NCI-H2081 (cell line): ENCODE results near the gene ZNF532.
A peak's percentile ranks its signal among the peaks of the same experiment; 100 is the strongest.

Experiments used
- DNase-seq, 2 experiments: peaks; one replicate each; lab custom pipeline; 2025; lab: John Stamatoyannopoulos, UW

Gene ZNF532

DNA sequence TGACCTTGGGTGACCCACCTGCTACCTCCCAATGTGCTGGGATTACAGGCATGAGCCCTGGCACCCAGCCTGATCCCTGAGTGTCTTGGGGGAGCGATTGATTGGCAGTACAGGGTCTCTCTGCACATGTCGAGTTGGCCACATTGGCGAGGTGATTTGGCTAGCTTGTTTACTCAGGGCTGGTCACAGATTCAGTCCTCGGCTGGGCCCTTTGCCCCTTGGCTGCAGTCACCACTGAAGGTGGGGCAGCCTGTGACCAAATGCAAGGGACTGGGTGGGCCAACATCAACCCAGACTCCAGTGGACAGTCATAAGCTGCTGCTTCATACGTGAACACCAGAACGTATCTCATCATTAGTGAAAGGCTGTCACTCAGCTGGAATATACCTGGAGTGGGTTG is 114.9 kb downstream of the ZNF532 start:
- no peak for DNase-seq

DNA sequence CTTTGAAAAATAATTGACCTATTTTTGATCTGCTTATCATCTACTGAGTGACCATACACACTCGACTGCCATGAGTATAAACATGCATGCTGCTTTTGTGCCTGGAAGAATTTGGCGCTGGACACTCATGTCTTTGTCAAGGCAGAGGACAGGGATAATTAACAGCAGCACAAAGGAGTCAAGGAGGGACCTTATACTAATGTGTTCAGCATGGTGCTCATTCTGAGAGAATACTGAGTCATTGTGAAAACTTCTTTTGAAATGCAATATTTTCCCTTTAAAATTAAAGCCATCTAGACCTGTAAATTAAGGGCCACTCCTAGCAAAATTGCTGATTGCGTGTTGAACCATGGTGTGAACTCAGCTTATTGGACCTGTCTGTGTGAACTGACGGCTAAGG is 116.3 kb downstream of the ZNF532 start:
- no peak for DNase-seq

DNA sequence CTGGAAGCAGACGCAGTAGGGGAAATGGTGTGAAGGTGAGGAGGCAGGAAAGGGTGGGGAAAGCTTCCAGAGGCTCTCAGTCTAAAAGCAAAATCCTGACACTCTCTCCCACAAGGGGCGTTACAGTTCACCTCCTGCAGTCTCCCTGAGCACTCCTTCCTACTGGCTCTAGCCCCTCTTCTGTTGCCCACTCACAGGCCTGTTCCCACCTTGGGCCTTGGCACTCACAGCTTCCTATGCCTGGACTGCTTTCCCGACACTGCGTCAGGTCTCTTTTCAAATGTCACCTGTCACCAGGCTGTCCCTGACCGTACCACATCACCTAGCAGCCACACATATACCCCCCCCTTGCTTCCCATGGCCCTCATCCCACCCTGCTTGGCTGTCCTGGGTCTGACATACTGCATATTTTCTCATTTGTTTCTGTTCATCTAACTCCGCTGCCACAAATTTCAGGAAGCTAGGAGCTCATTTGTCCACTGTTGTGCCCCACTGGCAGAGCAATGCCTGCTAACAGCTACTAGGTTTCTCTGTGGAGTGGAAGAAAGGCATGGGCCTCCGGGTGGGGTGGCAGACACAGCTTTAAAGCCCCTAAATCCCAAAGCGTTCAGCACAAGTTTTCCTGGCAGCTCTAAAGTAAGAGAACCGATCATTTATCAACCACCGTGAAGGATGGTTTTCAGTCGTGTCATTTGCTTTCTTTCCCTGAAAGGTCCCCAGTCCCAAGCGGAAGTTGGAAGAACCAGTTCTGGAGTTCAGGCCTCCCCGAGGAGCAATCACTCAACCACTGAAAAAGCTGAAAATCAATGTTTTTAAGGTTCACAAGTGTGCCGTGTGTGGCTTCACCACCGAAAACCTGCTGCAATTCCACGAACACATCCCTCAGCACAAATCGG is 118.8 kb downstream of the ZNF532 start:
- DNase-seq = no peak

DNA sequence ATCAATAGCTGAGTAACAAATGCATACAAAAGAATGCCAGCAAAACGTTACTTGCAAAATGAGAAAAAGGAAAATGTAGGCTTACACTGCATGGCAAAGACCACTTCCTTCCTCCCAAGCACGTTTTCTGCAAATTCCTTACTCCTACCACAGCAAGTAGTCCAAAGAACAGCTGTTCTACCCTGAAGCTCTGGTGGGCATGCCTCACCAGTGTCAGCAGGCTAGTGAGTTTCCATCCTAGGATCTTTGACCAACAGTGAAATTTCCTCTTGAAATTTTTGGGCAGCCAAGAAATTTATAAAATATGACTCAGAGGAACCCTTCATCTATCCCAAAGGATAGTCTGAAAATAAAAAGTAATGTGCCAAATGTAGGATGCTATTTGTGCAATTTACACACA is 123.9 kb downstream of the ZNF532 start:
- no peak for DNase-seq

DNA sequence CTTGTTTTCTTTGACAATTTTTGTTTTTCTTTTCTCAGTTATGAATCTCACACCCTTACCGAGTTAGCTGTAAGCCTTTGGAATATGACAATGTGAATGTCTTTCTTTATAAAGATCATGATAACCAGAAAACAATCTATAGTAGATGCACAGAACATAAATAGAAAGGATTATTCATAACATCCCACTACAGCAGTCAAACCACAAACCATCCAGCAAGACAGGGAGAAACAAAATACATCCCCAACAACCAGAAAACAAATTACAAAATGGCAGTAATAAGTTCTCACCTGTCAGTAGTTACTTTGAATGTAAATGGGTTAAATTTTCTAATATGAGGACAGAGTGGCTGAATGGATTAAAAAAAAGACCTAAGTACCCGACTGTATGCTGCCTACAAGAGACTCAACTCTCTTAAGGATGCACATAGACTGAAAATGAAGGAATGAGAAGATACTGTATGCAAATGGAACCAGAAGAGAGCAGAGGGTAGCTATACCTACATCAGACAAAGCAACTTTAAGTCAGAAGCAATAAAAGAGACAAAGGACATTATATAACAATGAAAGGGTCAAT is 124.6 kb downstream of the ZNF532 start:
- no peak for DNase-seq

DNA sequence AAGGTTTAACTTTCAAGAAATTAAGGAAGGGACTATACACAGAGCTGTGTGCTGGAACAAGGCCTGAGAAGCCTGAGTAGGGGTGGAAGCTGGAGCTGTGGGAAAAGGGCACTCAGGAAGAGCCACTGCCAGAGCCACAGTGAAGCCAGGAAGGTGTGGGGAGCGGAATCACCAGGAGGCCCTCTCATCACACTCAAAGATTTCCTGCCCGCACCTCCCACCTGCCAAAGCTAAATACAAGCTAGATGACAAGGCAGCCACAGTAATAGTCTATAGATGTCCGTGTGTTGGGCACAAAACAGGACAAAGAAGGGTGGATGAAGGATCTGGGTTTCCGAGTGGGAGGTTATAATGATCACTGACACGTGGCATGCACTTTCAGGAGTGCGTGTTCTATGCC is 126.0 kb downstream of the ZNF532 start:
- DNase-seq = peak in 1 of 2 experiments; percentile 18

DNA sequence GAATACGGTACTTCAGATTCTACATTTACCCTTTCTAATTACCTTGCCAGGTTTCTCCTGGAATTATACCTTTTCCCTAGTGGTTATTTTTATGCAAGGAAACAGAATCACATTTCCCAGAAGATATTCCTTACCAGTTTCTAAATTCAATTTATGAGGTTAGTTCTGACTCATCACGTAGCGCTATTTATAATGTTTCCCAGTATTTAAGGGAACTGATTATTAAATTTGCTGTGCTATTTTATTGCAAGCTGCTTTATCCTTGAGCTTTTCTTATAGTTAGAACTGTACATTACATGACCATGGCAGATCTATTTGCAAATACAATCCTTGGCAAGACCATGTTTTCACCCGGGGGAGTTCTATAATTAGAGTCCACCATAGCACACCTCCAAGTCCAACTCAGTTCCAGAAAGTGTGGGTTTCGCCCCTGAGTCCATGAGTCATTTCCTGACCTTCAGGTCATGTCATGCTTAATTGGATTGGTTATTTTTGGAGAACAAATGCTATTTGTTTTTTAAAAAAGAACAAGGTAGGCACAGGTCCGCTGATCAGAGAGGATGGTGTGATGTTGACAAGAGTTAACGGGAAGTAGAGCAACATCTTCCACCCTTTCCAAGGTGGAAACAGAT is 126.6 kb downstream of the ZNF532 start:
- DNase-seq = no peak

DNA sequence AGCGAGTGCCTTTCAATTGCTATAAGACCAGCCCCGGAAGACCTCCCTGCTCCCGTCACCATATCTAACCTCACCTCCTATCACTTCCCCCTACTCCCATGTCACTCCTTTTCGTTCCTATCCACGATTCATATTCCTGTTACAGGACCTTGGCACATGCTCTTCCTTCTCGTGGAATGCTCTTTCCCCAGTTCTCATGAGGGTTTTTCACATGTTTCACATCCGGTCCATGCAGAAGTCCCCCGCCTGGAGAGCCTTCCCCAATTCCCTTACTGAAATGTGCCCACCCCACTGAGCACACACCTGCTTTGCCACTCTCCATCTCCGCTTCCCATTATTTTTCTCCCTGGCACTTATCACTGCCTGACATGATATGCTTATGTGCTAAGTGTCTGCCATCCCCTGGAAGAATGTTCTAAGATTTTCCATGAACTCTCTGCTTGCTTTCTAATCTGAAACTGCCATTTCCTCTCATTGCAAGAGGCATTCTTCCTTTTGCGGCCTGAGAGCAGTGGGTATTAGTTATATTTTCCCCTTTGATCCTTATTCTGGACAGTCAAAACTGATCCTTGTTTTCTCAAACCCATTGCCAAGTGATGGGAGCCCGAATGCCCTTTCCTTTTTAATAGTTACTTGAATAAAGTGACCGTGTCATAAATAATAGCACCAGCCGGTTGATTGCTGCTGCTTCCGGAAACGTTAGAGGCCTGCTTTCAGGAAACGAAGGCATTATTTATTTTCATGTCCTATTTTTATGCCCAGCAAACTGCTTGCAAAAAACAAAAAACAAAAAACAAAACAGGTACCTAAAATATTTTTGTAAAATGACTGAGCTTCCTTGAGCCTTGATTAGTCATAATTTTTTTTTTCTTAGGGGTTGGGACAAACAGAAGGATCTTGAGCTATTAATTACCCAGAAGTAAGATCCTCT is 127.9 kb downstream of the ZNF532 start:
- DNase-seq = no peak

DNA sequence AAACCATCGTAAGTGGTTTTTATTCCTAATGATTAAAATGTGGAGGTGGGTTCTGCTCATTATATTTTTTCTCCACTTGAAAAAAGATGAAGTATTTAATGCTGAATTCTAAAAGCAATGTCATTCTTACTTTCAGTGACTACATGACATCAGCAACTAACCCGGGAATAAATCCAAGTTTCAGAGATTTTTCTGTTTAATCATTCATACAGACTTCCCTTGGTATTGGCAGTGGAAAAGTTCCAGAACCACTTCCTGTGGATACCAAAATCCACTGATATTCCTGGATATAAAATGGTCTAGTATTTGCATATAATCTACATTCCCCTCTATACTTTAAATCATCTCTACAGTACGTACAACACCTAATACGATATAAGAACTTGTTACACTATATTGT is 128.6 kb downstream of the ZNF532 start:
- no peak for DNase-seq

DNA sequence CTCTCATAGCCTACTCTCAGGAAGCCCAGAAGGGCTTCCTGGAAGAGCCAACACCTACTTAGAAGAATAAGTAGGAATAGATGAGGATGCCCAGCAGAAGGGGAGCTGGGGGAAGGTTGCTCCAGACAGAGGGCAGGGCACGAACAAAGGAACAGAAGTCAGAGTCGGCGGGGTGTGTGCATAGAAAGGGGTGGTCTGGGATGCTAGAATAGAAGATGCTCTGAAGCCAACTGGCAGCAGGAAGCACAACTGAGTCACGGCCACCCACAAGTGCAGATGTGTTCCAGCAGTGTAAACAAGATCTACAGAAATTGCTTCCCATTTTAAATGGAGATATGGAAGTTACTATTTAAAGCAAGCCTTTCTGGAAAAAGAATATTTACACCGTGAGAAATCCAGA is 131.0 kb downstream of the ZNF532 start:
- DNase-seq = no peak

DNA sequence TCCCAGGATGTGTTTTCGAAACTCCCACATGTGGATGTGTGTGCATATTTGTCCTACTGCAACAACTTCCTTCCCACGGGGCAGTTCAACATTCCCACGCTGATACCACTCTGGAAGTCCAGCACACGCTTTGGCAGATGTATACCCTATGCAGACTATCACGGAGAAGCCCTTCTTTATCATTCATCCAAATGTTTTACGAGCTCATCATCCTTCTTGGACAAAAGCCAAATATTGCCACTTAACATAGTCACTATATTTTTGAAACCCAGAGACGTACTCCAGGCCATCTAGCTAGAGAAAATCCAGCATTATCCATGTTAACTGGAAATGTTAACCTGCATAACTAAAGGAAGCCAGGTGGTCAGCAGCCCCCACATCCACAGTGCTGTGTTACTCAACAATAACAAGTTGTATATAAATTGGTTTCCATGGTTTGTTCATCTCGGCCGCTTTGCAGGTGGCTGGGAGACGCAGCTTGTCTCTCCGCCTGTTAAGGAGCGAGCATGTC is 131.5 kb downstream of the ZNF532 start:
- DNase-seq = no peak

DNA sequence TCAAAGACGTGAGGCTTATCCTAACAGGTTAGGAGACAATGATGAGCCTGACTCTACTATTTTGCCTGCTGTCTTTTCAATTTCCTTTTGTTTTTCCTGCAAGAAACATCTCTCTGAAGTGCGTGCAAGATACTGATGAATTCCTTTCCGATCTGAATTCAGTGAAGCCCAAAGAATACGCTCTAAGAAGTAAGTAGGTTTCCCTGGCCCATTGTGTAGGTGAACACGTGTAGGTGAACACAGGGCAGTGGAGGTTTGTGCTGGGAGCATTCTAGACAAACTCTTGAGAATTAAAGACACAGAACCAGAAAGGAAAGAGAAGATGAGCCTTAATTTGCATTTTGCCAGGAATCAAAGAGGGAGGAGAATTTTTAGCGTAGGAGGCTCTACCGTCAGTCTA is 132.0 kb downstream of the ZNF532 start:
- no peak for DNase-seq

DNA sequence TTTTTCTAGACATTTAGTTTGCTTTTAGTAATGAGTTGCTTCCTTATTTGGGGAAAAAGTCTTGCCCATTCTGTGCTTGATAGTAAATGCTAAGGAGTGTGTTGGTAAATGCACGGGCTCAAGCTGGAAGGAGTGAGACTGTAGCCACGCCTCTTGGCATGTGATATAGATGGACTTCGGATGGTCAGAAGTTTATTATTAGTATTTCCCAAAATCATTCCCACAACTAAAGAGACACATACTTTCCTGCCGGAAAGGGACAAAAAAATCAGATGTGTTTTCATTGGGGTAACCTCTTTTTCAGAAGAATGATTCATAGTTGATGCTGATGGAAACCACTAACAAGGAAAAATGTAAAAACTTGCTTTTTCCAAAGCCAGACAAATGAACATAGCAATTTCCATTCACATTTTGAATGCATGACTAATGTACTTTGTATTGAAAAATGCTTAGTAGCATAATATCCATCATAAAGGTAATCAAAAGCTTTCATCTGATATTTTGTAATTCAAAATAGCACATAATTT is 133.2 kb downstream of the ZNF532 start:
- no peak for DNase-seq

DNA sequence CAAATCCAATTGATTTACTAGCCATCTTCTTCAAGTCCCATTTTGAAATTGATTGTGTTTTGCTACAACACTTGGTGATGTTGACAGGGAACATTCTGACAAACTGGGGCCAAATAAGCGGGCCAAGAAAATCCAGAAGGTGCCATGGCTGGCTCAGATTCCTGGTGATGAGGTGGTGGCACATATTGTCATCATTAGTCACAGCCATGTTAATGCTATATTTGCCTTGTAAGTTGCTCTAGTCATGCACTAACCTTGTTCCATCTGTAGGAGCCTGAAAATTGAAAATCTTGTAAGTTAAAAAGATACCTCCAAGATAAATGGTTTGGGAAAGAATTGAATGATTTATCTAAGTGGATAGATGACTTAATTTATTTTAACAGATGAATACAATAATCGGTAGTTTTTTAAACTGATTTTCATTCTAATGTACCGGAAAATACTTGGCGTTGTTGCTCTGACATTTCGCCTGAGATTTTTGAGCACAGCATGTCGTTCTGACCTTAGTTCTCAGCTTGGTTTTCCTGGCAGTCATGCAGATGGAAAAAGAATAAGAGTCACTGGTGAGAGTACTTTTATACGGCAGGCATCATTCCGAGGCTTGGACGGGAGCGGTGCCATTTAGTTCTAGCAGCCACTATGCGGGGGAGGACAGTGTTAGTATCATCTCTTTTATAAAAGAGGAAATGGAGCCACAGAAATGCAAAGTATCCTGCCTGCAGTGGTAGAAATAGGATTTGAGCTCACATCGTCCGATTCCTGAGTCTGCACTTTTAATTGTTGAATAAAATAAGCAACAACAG is 133.9 kb downstream of the ZNF532 start:
- DNase-seq = no peak

DNA sequence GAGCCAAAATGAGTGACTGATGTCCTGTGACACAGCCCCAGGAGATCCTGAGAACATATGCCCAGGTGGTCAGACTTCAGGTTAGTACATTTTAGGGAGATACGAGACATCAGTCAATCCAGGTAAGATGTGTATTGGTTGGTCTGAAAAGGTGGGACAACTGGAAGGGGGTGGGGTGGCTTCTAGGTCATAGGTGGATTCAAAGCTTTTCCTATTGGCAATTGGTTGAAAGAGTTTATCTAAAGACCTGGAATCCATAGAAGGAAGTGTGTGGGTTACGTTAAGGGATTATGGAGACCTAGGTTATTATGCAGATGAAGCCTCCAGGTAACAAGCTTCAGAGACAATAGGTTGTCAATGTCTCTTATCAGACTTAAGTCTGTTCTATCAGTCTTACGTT is 136.5 kb downstream of the ZNF532 start:
- no peak for DNase-seq

DNA sequence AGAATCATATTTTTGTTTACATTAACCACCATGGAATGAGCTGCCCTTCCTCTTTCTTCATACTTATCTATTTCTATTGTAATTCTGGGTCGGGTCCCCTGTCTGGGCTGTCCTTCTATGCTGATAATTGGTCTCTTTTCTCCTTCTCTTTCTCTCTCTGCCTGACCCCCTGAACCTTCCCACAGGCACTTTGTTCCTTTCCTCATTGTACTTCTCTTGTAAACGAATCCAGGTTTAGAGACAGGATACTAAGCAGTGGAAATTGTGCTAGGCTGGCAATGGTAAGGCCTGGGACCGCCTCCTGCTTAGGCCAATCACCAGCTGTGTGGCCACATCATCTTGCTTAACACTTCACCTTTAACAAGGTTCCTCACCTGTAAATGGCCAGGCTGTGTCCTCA is 137.0 kb downstream of the ZNF532 start:
- no peak for DNase-seq

DNA sequence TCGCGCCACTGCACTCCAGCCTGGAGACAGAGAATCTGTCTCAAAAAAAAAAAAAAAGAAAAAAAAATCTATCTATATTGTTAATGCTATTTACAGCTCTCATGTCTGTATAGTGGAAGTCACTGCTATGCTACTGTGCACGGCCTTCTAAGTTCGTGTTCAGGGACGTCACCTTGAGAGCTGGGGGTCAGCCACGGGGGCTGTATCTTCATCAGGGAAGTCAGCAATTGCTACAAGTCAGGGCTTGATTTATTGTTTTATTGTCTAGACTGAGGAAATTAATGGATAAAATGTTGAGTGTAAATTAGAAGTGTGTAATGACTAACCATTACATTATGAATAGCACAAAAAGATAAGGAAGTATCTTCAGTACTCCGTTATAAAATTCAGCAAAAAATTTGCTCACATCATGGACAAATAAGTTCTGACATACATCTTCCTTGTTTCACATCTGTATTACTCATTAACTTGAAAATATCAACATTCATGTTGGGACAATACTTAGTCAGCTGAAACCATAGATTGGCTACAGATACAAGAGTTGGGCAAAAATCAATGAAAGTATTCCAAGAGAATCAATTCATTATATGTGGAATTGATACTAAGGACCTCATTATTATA is 138.4 kb downstream of the ZNF532 start:
- no peak for DNase-seq

DNA sequence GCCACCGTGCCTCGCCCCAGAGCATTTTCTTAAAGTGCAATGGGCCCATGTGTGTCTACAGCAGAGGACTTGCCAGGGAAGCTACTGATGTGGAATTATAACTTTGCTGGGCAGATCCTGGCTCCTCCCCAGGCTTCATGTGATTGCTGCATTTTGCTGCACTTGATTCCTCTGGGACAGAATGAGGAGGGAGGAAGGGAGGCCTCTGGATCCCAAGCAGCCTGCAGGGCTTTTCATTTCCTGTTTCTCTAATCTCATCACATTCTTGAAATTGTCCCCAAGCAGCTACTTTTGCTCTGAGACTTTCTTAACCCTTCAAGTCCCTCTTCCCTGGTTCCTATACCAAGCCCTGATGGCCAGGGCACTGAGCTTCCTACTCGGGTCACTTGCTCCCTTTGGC is 140.6 kb downstream of the ZNF532 start:
- DNase-seq = no peak

DNA sequence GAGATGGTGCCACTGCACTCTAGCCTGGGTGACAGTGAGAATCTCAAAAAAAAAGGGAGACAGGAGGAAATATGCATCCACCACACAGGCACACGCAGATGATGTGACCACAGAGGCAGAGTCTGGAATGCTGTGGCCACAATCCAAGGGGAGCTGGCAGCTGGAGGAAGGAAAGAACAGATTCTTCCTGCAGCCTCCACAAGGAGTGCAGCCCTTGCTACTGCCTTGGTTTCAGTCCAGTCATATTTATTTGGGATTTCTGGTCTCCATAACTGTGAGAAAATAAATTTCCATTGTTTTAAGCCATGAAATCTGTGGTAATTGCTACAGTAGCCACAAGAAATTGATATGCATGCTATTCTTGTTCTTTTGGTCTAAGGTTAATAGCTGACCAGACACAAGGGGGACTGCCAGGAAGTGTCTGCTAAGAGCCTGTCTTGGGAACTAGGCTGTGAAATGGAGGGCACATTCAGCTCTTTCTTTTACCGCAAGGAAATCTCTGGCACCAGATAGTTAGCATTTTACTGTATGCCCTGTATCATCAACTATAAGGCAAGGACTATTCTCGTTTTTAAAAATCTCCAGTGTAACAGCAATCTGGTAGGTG is 141.9 kb downstream of the ZNF532 start:
- DNase-seq = no peak
